Measurements from ENCODE around the gene MB.

The MB gene

GRCh38 chr22:35642305-35642741 is 25.2 kb upstream of the MB start:
- Histone ChIP-seq H3K4ac (ENCODE audit: low read depth, low read length) (no peak overlapping the region), H2AK5ac (ENCODE audit: low read length) (no peak overlapping the region), H3K36me3 (ENCODE audit: control insufficient read depth, insufficient read depth, low read length) (no peaks in the 10 kb centered on the region), H3K4me2 (ENCODE audit: low read length) (no peak overlapping the region), H4K8ac (ENCODE audit: low read depth, low read length) (no peak overlapping the region), H2BK120ac (ENCODE audit: low read depth, low read length) (no peak overlapping the region), H3K23ac (ENCODE audit: low read length) (no peak overlapping the region), H3K4me3 (ENCODE audit: low read length) (no peak overlapping the region), H3K27ac (ENCODE audit: low read depth, low read length) (no peak overlapping the region), H3K4me1 (ENCODE audit: control insufficient read depth, low read depth, low read length) (no peaks in the 10 kb centered on the region), H2BK15ac (replicated peaks; ENCODE audit: low read depth) (no peak overlapping the region), H4K5ac (ENCODE audit: low read length) (no peak overlapping the region), H3K18ac (ENCODE audit: low read length) (no peak overlapping the region), H2BK5ac (ENCODE audit: low read length) (no peak overlapping the region), H3K9ac (ENCODE audit: low read length) (no peak overlapping the region), H3K79me2 (ENCODE audit: control insufficient read depth, insufficient read depth, low read length) (no peaks in the 10 kb centered on the region), H3K56ac (ENCODE audit: low read length) (no peak overlapping the region), H3K27me3 (ENCODE audit: insufficient read depth, low read length, poor library complexity) (no peaks in the 10 kb centered on the region), H3K79me1 (ENCODE audit: low read length) (no peaks in the 10 kb centered on the region)
- WGBS (ENCODE audit: extremely low coverage, insufficient coverage, low lambda C conversion rate): no CpG with 5 or more reads among the region's 2 CpGs
- no peak for DNase-seq

- no peaks in the 10 kb centered on the region for H3K4me1 ChIP-seq (ENCODE audit: control insufficient read depth, low read depth, low read length)
- H3K4me2 ChIP-seq (ENCODE audit: low read length): no peak overlapping the region
- no CpG with 5 or more reads among the region's 7 CpGs for WGBS (ENCODE audit: extremely low coverage, insufficient coverage, low lambda C conversion rate)
- no peak overlapping the region for H3K23ac ChIP-seq (ENCODE audit: low read length)
- H2BK5ac ChIP-seq (ENCODE audit: low read length): no peak overlapping the region
- H3K18ac ChIP-seq (ENCODE audit: low read length): no peak overlapping the region
- H4K8ac ChIP-seq (ENCODE audit: low read depth, low read length): no peak overlapping the region
- no peak overlapping the region for H3K56ac ChIP-seq (ENCODE audit: low read length)
- no peak overlapping the region for H3K4me3 ChIP-seq (ENCODE audit: low read length)
- H2BK15ac ChIP-seq (replicated peaks; ENCODE audit: low read depth): no peak overlapping the region
- H3K27me3 ChIP-seq (ENCODE audit: insufficient read depth, low read length, poor library complexity): no peaks in the 10 kb centered on the region
- no peaks in the 10 kb centered on the region for H3K79me2 ChIP-seq (ENCODE audit: control insufficient read depth, insufficient read depth, low read length)
- no peak overlapping the region for H2AK5ac ChIP-seq (ENCODE audit: low read length)
- no peaks in the 10 kb centered on the region for H3K79me1 ChIP-seq (ENCODE audit: low read length)
- no peak overlapping the region for H3K27ac ChIP-seq (ENCODE audit: low read depth, low read length)
- no peak overlapping the region for H3K4ac ChIP-seq (ENCODE audit: low read depth, low read length)
- H2BK120ac ChIP-seq (ENCODE audit: low read depth, low read length): no peak overlapping the region
- no peak for DNase-seq
- no peaks in the 10 kb centered on the region for H3K36me3 ChIP-seq (ENCODE audit: control insufficient read depth, insufficient read depth, low read length)
- no peak overlapping the region for H4K5ac ChIP-seq (ENCODE audit: low read length)
- no peak overlapping the region for H3K9ac ChIP-seq (ENCODE audit: low read length)
Measured at GRCh38 chr22:35641494-35642120, 24.5 kb upstream of the MB start.

GRCh38 chr22:35638410-35638809 is 21.3 kb upstream of the MB start:
- Histone ChIP-seq H2AK5ac (ENCODE audit: low read length) (no peak overlapping the region), H3K4me1 (ENCODE audit: control insufficient read depth, low read depth, low read length) (no peaks in the 10 kb centered on the region), H3K56ac (ENCODE audit: low read length) (no peak overlapping the region), H3K18ac (ENCODE audit: low read length) (no peak overlapping the region), H2BK120ac (ENCODE audit: low read depth, low read length) (no peak overlapping the region), H3K4ac (ENCODE audit: low read depth, low read length) (no peak overlapping the region), H4K5ac (ENCODE audit: low read length) (no peak overlapping the region), H4K8ac (ENCODE audit: low read depth, low read length) (no peak overlapping the region), H3K79me1 (ENCODE audit: low read length) (no peaks in the 10 kb centered on the region), H3K4me3 (ENCODE audit: low read length) (no peak overlapping the region), H3K79me2 (ENCODE audit: control insufficient read depth, insufficient read depth, low read length) (no peaks in the 10 kb centered on the region), H2BK15ac (replicated peaks; ENCODE audit: low read depth) (no peak overlapping the region), H3K27me3 (ENCODE audit: insufficient read depth, low read length, poor library complexity) (no peaks in the 10 kb centered on the region), H3K9ac (ENCODE audit: low read length) (no peak overlapping the region), H3K4me2 (ENCODE audit: low read length) (no peak overlapping the region), H3K36me3 (ENCODE audit: control insufficient read depth, insufficient read depth, low read length) (no peaks in the 10 kb centered on the region), H3K27ac (ENCODE audit: low read depth, low read length) (no peak overlapping the region), H3K23ac (ENCODE audit: low read length) (peak overlapping the region; percentile 16), H2BK5ac (ENCODE audit: low read length) (no peak overlapping the region)
- no CpG with 5 or more reads among the region's 13 CpGs for WGBS (ENCODE audit: extremely low coverage, insufficient coverage, low lambda C conversion rate)
- DNase-seq: no peak

- Histone ChIP-seq H3K79me1 (ENCODE audit: low read length) (no peaks in the 10 kb centered on the region), H3K36me3 (ENCODE audit: control insufficient read depth, insufficient read depth, low read length) (no peaks in the 10 kb centered on the region), H3K4me2 (ENCODE audit: low read length) (no peak overlapping the region), H3K27ac (ENCODE audit: low read depth, low read length) (no peak overlapping the region), H3K27me3 (ENCODE audit: insufficient read depth, low read length, poor library complexity) (no peaks in the 10 kb centered on the region), H3K79me2 (ENCODE audit: control insufficient read depth, insufficient read depth, low read length) (no peaks in the 10 kb centered on the region), H3K23ac (ENCODE audit: low read length) (no peak overlapping the region), H3K9ac (ENCODE audit: low read length) (no peak overlapping the region), H4K5ac (ENCODE audit: low read length) (no peak overlapping the region), H2BK5ac (ENCODE audit: low read length) (no peak overlapping the region), H2AK5ac (ENCODE audit: low read length) (no peak overlapping the region), H2BK15ac (replicated peaks; ENCODE audit: low read depth) (no peak overlapping the region), H3K18ac (ENCODE audit: low read length) (no peak overlapping the region), H2BK120ac (ENCODE audit: low read depth, low read length) (no peak overlapping the region), H3K56ac (ENCODE audit: low read length) (no peak overlapping the region), H3K4me3 (ENCODE audit: low read length) (no peak overlapping the region), H3K4ac (ENCODE audit: low read depth, low read length) (no peak overlapping the region), H3K4me1 (ENCODE audit: control insufficient read depth, low read depth, low read length) (no peaks in the 10 kb centered on the region), H4K8ac (ENCODE audit: low read depth, low read length) (no peak overlapping the region)
- WGBS (ENCODE audit: extremely low coverage, insufficient coverage, low lambda C conversion rate): no CpG with 5 or more reads among the region's 5 CpGs
- no peak for DNase-seq
Measured at GRCh38 chr22:35638001-35638400, 20.9 kb upstream of the MB start.

- Histone ChIP-seq H3K4me2 (ENCODE audit: low read length) (no peak overlapping the region), H2BK15ac (replicated peaks; ENCODE audit: low read depth) (no peak overlapping the region), H3K18ac (ENCODE audit: low read length) (no peak overlapping the region), H3K27ac (ENCODE audit: low read depth, low read length) (no peak overlapping the region), H2AK5ac (ENCODE audit: low read length) (no peak overlapping the region), H3K79me2 (ENCODE audit: control insufficient read depth, insufficient read depth, low read length) (no peaks in the 10 kb centered on the region), H4K8ac (ENCODE audit: low read depth, low read length) (no peak overlapping the region), H2BK5ac (ENCODE audit: low read length) (no peak overlapping the region), H3K4me1 (ENCODE audit: control insufficient read depth, low read depth, low read length) (no peaks in the 10 kb centered on the region), H3K27me3 (ENCODE audit: insufficient read depth, low read length, poor library complexity) (no peaks in the 10 kb centered on the region), H3K4ac (ENCODE audit: low read depth, low read length) (no peak overlapping the region), H4K5ac (ENCODE audit: low read length) (no peak overlapping the region), H3K23ac (ENCODE audit: low read length) (no peak overlapping the region), H3K79me1 (ENCODE audit: low read length) (no peaks in the 10 kb centered on the region), H3K4me3 (ENCODE audit: low read length) (no peak overlapping the region), H2BK120ac (ENCODE audit: low read depth, low read length) (no peak overlapping the region), H3K56ac (ENCODE audit: low read length) (no peak overlapping the region), H3K9ac (ENCODE audit: low read length) (no peak overlapping the region), H3K36me3 (ENCODE audit: control insufficient read depth, insufficient read depth, low read length) (no peaks in the 10 kb centered on the region)
- WGBS (ENCODE audit: extremely low coverage, insufficient coverage, low lambda C conversion rate): no CpG with 5 or more reads among the region's 5 CpGs
- DNase-seq: no peak
Measured at GRCh38 chr22:35637254-35637653, 20.1 kb upstream of the MB start.

GRCh38 chr22:35634943-35635540 is 17.9 kb upstream of the MB start:
- H3K56ac ChIP-seq (ENCODE audit: low read length): no peak overlapping the region
- no peak overlapping the region for H2BK120ac ChIP-seq (ENCODE audit: low read depth, low read length)
- no peaks in the 10 kb centered on the region for H3K79me1 ChIP-seq (ENCODE audit: low read length)
- no peak for DNase-seq
- H4K5ac ChIP-seq (ENCODE audit: low read length): no peak overlapping the region
- no peak overlapping the region for H2BK5ac ChIP-seq (ENCODE audit: low read length)
- H3K9ac ChIP-seq (ENCODE audit: low read length): no peak overlapping the region
- no peak overlapping the region for H2AK5ac ChIP-seq (ENCODE audit: low read length)
- H3K4me1 ChIP-seq (ENCODE audit: control insufficient read depth, low read depth, low read length): no peaks in the 10 kb centered on the region
- H3K23ac ChIP-seq (ENCODE audit: low read length): no peak overlapping the region
- no CpG with 5 or more reads among the region's 3 CpGs for WGBS (ENCODE audit: extremely low coverage, insufficient coverage, low lambda C conversion rate)
- H3K4me3 ChIP-seq (ENCODE audit: low read length): no peak overlapping the region
- no peak overlapping the region for H3K18ac ChIP-seq (ENCODE audit: low read length)
- H4K8ac ChIP-seq (ENCODE audit: low read depth, low read length): no peak overlapping the region
- H3K4me2 ChIP-seq (ENCODE audit: low read length): no peak overlapping the region
- H3K79me2 ChIP-seq (ENCODE audit: control insufficient read depth, insufficient read depth, low read length): no peaks in the 10 kb centered on the region
- no peaks in the 10 kb centered on the region for H3K27me3 ChIP-seq (ENCODE audit: insufficient read depth, low read length, poor library complexity)
- no peak overlapping the region for H3K27ac ChIP-seq (ENCODE audit: low read depth, low read length)
- H3K4ac ChIP-seq (ENCODE audit: low read depth, low read length): no peak overlapping the region
- H3K36me3 ChIP-seq (ENCODE audit: control insufficient read depth, insufficient read depth, low read length): no peaks in the 10 kb centered on the region
- H2BK15ac ChIP-seq (replicated peaks; ENCODE audit: low read depth): no peak overlapping the region
